A673 (cell line): ENCODE data around the gene RNASE9.

Source experiments
- CTCF ChIP-seq: fragments of 300-800, 200-600 bp; sonication (generic); conservative IDR thresholded peaks from 2 replicates; pipeline ENCODE4 v1.5.1; 2017; ENCODE audit warnings: low read depth, mild to moderate bottlenecking, antibody characterized with exemption, low read length, moderate library complexity, mixed read lengths
- EZH2 ChIP-seq: fragments of 200-600 bp; sonication (generic); IDR thresholded peaks from 2 replicates; pipeline ENCODE4 v1.6.1; 2017; ENCODE audit warnings: borderline replicate concordance, low read depth, mild to moderate bottlenecking, mixed read lengths, antibody characterized with exemption, low read length; ENCODE audit not compliant: poor library complexity, severe bottlenecking

GRCh38 chr14:20591235-20591634 lies 30.4 kb upstream of the RNASE9 start, which contains the start of gene RNASE12:
- TF ChIP-seq CTCF (no peak), EZH2 (no peak)
